ENCODE measurements around the gene PTPA. TPM values are rescaled to one million over a fixed set of nuclear protein-coding genes. Genes with fewer than 3 reads are reported as not detected.

The PTPA gene
- total and polyA plus RNA-seq, 2 donors (not counting 1 experiment from before 2014, with no cell fraction given): 35.0 to 73.9 TPM

DNA sequence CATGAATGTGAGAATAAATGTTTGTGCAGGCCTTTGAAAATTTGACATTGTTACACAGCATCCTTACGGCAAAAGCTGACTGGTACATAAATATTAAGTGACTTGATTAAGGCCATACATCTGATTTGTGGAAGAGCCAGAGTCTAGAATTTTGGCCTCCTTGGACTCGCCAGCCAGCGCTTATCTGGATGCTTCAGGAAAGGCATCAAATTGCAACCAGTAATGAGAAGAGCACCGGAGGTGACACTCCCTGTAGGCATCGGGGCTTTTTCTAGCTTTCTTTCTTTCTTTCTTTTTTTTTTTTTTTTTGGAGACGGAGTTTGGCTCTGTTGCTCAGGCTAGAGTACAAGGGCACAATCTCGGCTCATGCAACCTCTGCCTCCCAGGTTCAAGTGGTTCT is 80.0 kb downstream of the PTPA start:
- H3K27me3 Mint-ChIP-seq: peaks cover 43% of the 10 kb centered on the region
- 100% methylated on average over 3 of the region's 7 CpGs for WGBS (ENCODE audit: insufficient coverage)
- intact Hi-C loops (cut with micrococcal nuclease): no loop called here

DNA sequence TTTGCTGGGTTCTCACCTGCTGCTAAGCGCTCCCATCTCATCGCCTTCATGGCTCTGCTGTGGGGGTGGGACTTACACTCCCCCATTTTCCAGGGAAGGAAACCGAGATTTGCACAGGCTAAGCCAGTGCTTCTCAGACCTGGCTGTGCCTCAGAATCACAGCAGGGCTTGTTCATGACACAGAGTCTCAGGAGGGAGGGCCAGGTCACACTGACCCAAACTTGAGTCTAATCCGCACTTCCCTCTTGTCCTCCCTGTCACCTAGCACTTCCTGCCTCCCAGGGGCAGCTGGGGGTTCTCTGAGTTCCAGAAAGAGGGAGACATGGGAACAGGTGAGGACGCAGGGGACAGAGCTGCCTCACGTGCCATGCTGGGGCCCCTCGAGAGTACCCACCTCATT is 82.4 kb downstream of the PTPA start:
- CTCF ChIA-PET: interaction anchor here (0.9 kb wide), 1 partner anchor 55 kb away, joined by 3 read pairs; no protein-coding TSS in a partner anchor
- no peak overlapping the region for H3K9ac ChIP-seq (ENCODE audit: low read length)
- no peak overlapping the region for H3K4me2 ChIP-seq (replicated peaks; ENCODE audit: low read depth, low read length, poor library complexity, severe bottlenecking)
- POLR2A ChIA-PET: no interaction called here
- DNase-seq (no peak), ATAC-seq (ENCODE audit: low read depth) (no peak)
- H3K4me3 Mint-ChIP-seq: no peak overlapping the region
- H3K27ac Mint-ChIP-seq: no peak overlapping the region
- peaks cover 0 to 21% (median 0%) of the 10 kb centered on the region in 3 donors for H3K9me3 ChIP-seq (ENCODE audit: control extremely low read depth in 1 of 3, control insufficient read depth in 2 of 3, insufficient read depth in 1 of 3, low read length in 2 of 3)
- no peak overlapping the region for H3K4me3 ChIP-seq (ENCODE audit: control extremely low read depth in 1 of 5, extremely low read depth in 1 of 5, insufficient read depth in 1 of 5, low read depth in 2 of 5, low read length in 4 of 5)
- no peaks in the 10 kb centered on the region for H3K4me1 ChIP-seq (ENCODE audit: control insufficient read depth in 2 of 2, insufficient read depth in 2 of 2, low read length in 2 of 2)
- H3K27me3 ChIP-seq (replicated peaks in 1 of 4; ENCODE audit: control extremely low read depth in 1 of 4, control insufficient read depth in 3 of 4, insufficient read depth in 4 of 4, low read length in 3 of 4): peaks cover 0 to 42% (median 10%) of the 10 kb centered on the region in 4 experiments
- no peaks in the 10 kb centered on the region for H3K9me3 Mint-ChIP-seq (ENCODE audit: insufficient read depth)
- no peaks in the 10 kb centered on the region for H3K36me3 ChIP-seq (replicated peaks in 1 of 2; ENCODE audit: control extremely low read depth in 1 of 2, control insufficient read depth in 1 of 2, extremely low read depth in 1 of 2, insufficient read depth in 2 of 2, low read length in 1 of 2)
- no peak for TF ChIP-seq EZH2 (IDR thresholded peaks at IDR 0.05; ENCODE audit: borderline replicate concordance, insufficient read depth, low read depth, low read length, poor library complexity, severe bottlenecking)
- TF ChIP-seq, protein P1, sequence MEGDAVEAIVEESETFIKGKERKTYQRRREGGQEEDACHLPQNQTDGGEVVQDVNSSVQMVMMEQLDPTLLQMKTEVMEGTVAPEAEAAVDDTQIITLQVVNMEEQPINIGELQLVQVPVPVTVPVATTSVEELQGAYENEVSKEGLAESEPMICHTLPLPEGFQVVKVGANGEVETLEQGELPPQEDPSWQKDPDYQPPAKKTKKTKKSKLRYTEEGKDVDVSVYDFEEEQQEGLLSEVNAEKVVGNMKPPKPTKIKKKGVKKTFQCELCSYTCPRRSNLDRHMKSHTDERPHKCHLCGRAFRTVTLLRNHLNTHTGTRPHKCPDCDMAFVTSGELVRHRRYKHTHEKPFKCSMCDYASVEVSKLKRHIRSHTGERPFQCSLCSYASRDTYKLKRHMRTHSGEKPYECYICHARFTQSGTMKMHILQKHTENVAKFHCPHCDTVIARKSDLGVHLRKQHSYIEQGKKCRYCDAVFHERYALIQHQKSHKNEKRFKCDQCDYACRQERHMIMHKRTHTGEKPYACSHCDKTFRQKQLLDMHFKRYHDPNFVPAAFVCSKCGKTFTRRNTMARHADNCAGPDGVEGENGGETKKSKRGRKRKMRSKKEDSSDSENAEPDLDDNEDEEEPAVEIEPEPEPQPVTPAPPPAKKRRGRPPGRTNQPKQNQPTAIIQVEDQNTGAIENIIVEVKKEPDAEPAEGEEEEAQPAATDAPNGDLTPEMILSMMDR (IDR thresholded peaks at IDR 0.05): no peak
- no peaks in the 10 kb centered on the region for H4K20me1 ChIP-seq (ENCODE audit: control insufficient read depth, insufficient read depth, low read length, poor library complexity, severe bottlenecking)
- no peaks in the 10 kb centered on the region for H3K79me2 ChIP-seq (ENCODE audit: control insufficient read depth, insufficient read depth, low read length)
- intact Hi-C loops (cut with micrococcal nuclease): no loop called here
- 100% methylated on average over 1 of the region's 7 CpGs for WGBS (ENCODE audit: insufficient coverage)
- no peak overlapping the region for H3K27ac ChIP-seq (ENCODE audit: low read length in 2 of 2)
- peaks cover 34% of the 10 kb centered on the region for H3K27me3 Mint-ChIP-seq
- H2AFZ ChIP-seq (ENCODE audit: insufficient read depth, low read depth, low read length, poor library complexity, severe bottlenecking): no peak overlapping the region
- no peaks in the 10 kb centered on the region for H3K4me1 Mint-ChIP-seq

More for the DNA sequence above, 80.0 kb downstream of the PTPA start:
- Histone ChIP-seq H3K79me2 (ENCODE audit: control insufficient read depth, insufficient read depth, low read length) (no peaks in the 10 kb centered on the region), H3K4me1 (ENCODE audit: control insufficient read depth in 2 of 2, insufficient read depth in 2 of 2, low read length in 2 of 2) (no peaks in the 10 kb centered on the region), H3K36me3 (replicated peaks in 1 of 2; ENCODE audit: control extremely low read depth in 1 of 2, control insufficient read depth in 1 of 2, extremely low read depth in 1 of 2, insufficient read depth in 2 of 2, low read length in 1 of 2) (no peaks in the 10 kb centered on the region), H3K4me3 (ENCODE audit: control extremely low read depth in 1 of 5, extremely low read depth in 1 of 5, insufficient read depth in 1 of 5, low read depth in 2 of 5, low read length in 4 of 5) (no peak overlapping the region), H3K4me2 (replicated peaks; ENCODE audit: low read depth, low read length, poor library complexity, severe bottlenecking) (no peak overlapping the region), H3K27ac (ENCODE audit: low read length in 2 of 2) (no peak overlapping the region), H3K9ac (ENCODE audit: low read length) (no peak overlapping the region), H2AFZ (ENCODE audit: insufficient read depth, low read depth, low read length, poor library complexity, severe bottlenecking) (no peak overlapping the region), H3K27me3 (replicated peaks in 1 of 4; ENCODE audit: control extremely low read depth in 1 of 4, control insufficient read depth in 3 of 4, insufficient read depth in 4 of 4, low read length in 3 of 4) (peaks cover 0 to 31% (median 10%) of the 10 kb centered on the region in 4 experiments), H4K20me1 (ENCODE audit: control insufficient read depth, insufficient read depth, low read length, poor library complexity, severe bottlenecking) (no peaks in the 10 kb centered on the region), H3K9me3 (ENCODE audit: control extremely low read depth in 1 of 3, control insufficient read depth in 2 of 3, insufficient read depth in 1 of 3, low read length in 2 of 3) (peaks cover 0 to 25% (median 4%) of the 10 kb centered on the region in 3 donors)
- H3K9me3 Mint-ChIP-seq (ENCODE audit: insufficient read depth): no peaks in the 10 kb centered on the region
- ATAC-seq (ENCODE audit: low read depth) (no peak), DNase-seq (no peak)
- POLR2A ChIA-PET: no interaction called here
- H3K4me1 Mint-ChIP-seq: no peaks in the 10 kb centered on the region
- CTCF ChIA-PET: interaction anchor here (1.5 to 2.2 kb wide), 2 partner anchors 17 to 60 kb away, joined by 3 to 6 read pairs; no protein-coding TSS in a partner anchor
- H3K4me3 Mint-ChIP-seq: no peak overlapping the region
- TF ChIP-seq, protein P1 (IDR thresholded peaks at IDR 0.05): no peak
- TF ChIP-seq EZH2 (IDR thresholded peaks at IDR 0.05; ENCODE audit: borderline replicate concordance, insufficient read depth, low read depth, low read length, poor library complexity, severe bottlenecking): no peak
- no peak overlapping the region for H3K27ac Mint-ChIP-seq
